Stimulated activated CD4-positive, alpha-beta T cell treated with anti-CD3 and anti-CD28 coated beads, Interleukin-12 subunit alpha, Interleukin-12 subunit beta, amount 100 ng/mL, for 24 hours (primary cell): ENCODE results near the gene FGF12.
"Not testable (repeated sequence)": the region's sequence is repeated elsewhere in the genome, so short reads cannot be mapped to it uniquely, and the experiment has no call there.

Experiments
- DNase-seq, 2 experiments: peaks; one replicate each; pipeline ENCODE4 v3.0.0-alpha.2; 2020; ENCODE audit warnings: low read depth in 2 of 2

Gene FGF12

DNA sequence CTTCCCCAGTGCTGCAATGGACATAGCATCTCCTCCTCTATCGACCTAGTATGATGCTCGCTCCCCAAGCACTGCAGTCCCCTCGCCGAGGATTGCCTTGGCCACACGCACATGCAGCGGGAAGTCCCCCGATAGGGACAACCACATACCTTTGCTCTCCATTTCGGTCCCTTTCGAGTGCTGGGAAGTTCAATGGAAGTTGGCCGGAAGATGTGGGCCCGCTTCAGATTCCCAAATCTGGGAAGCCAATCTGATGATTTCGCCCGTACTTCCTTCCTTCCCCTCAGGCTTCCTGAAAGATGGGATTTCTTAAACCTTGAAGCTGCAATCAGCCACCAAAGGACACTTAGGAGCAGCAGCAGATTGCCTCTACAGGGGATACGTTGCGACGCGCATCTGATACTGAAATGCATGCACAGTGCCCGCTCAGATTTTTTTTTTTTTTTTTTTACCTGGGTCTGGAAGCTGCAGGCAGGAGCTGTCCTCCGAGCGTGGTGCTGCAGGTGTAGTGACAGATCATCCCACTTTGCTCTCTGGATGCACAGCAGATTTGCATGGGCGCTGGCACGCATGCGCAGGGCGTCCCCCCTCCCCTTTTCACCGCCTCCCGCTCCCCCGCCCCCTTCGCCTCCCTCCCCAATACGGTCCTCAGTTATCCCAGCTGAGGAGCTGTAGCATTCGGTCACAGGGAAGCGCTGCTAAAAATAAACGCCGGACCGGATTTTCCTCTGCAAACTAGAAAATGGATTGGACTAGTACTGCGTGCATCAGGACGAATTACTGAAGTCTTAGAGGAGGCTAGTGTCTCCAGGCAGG, at the start of gene FGF12:
Gene FGF12 (minus strand): TSS at position 510 of the 816 bp plus-strand sequence.
- no peak for DNase-seq

- DNase-seq: not testable (repeated sequence)
These were observed 47.0 kb upstream of the FGF12 start for GRCh38 chr3:192774341-192774740.

DNA sequence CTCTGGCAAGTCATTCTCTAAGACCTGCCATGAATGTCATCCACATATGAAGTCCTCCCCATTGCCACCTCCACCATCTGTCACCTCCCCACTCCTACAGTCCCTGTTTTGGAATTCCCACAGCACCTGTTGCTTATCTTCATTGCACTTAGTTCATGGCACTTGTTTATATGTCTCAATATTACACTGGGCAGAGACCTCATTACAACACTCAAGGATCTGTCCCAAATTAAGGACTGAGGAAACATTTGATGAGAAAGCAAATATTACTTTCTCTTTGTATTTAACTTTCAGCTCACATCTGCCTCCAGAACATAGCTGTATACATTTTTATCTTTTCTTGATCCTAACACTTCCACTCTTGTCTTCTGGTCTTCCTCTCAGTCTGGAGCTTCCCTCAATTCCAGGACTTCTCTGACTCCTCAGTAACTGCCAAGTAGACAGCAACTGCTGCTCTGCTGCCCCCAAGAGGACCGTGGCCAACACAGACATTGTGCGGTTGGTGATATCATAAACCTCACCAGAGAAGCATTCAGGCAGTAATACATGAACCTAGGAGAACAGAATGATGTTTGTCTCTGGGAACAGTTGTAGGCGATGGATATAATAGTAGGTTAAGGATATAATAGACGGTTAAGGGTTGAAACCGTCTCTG, 45.0 kb upstream of the FGF12 start:
- DNase-seq: no peak

DNA sequence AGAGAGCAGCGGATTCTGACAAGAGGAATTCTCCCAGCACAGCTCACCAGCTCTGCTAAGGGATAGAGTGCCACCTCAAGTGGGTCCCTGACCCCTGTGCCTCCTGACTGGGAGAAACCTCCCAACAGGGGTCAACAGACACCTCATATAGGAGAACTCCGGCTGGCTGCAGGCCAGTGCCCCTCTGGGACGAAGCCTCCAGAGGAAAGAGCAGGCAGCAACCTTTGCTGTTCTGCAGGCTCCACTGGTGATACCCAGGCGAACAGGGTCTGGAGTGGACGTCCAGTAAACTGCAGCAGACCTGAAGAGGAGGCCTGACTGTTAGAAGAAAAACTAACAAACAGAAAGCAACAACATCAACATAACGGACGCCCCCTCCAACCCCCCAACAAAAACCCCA, 31.3 kb upstream of the FGF12 start:
- no peak for DNase-seq

- no peak for DNase-seq
These were observed 23.8 kb upstream of the FGF12 start for GRCh38 chr3:192751148-192751547.

- no peak for DNase-seq
These were observed 22.9 kb upstream of the FGF12 start for GRCh38 chr3:192750201-192750600.

GRCh38 chr3:192747746-192748145, 20.4 kb upstream of the FGF12 start:
- DNase-seq: no peak

DNA sequence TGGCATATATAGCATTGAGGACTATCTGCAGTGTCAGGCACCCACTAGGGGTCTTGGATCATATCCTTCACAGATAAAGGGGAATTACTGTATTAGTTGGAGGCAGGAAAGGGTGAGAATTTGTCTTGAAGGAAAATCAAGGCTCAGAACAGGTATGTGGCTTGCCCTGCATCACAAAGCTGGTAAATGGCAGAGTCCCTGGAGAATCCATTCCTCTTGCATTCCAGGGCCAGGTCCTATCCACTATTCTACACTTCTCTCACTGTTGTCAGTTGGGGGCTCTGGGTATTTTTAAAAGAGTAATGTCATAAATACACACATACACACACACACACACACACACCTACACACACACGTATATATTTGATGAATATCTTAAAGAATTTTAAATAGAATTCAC, 19.8 kb upstream of the FGF12 start:
- DNase-seq: no peak

DNA sequence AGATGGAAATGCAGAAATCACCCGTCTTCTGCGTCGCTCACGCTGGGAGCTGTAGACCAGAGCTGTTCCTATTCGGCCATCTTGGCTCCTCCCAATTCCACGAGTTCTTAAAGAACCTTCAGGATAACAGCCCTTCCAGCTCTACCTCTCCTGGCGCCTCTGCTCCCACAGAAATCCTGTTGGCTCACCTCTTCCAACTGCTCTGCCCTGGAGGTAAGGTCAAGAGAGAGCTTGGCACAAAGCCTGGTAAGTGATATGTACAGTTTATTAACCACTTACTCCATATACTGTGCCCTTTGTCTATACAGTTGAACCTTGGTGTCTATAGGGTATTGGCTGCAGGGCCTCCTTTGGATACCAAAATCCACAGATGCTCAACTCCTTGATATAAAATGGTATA, 17.8 kb upstream of the FGF12 start:
- no peak for DNase-seq

DNA sequence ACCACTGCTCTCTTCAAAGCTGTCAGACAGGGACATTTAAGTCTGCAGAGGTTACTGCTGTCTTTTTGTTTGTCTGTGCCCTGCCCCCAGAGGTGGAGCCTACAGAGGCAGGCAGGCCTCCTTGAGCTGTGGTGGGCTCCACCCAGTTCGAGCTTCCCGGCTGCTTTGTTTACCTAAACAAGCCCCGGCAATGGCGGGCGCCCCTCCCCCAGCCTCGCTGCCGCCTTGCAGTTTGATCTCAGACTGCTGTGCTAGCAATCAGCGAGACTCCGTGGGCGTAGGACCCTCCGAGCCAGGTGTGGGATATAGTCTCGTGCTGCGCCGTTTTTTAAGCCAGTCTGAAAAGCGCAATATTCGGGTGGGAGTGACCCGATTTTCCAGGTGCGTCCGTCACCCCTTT, 17.3 kb upstream of the FGF12 start:
- not testable (repeated sequence) for DNase-seq

DNA sequence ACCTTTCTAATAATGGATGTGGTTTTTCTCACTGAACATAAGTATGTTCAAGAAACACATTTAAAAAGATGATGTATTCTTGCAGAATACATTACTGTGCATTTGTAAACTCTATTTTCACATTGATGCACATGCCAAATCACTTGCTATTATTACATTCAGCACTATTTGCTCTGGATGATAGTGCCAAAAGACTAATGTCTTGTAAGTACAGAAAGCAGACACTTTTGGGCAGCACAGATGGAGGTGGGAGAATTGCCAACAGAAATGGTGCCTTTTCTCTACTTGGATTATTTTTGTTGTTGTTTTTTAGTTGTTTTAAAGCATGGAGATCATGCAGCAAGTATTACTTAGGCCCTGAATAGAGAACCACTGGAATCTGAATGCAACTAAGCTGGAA, 10.2 kb upstream of the FGF12 start:
- no peak for DNase-seq

GRCh38 chr3:192731233-192731632, 3.9 kb upstream of the FGF12 start:
- no peak for DNase-seq

DNA sequence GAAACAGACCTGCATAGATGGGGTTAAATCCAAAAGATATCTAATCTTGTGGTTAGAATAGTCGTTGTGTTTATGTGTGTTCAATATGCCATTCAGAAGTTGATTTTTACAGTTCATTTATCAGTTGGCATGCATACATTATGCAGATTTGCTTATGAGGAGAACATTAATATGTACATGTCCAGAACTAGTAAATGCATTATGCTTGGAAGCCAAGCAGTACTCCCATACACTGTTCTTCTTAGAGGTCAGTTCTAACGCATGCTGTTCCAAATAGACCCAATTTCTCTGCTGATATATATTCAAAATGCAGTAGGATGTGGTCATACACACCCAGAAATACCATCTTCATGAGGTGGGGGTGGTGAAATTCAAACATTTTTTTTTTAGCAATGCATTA, 956 bp downstream of the FGF12 start:
- no peak for DNase-seq

DNA sequence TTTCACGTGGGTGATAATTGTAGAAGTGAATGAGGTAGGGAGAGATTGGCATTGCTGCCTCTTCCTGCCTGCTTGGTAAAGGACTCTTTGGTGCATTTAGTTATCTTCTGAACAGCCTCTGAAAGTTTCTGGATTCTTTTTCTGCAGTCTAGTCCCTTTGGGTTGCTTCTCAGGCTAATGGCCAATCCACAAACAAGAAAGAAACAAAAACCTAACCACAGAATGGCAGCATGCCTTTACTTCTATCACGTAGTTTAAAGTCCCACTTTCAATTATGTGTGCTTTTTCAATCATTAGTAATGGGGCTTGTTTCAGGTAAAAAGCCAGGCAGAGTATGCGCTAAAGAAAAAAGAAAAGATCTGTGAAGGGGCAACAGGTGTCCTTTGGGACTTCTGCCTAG, 7.4 kb downstream of the FGF12 start:
- DNase-seq: no peak

GRCh38 chr3:192718156-192718555, 9.2 kb downstream of the FGF12 start:
- no peak for DNase-seq

DNA sequence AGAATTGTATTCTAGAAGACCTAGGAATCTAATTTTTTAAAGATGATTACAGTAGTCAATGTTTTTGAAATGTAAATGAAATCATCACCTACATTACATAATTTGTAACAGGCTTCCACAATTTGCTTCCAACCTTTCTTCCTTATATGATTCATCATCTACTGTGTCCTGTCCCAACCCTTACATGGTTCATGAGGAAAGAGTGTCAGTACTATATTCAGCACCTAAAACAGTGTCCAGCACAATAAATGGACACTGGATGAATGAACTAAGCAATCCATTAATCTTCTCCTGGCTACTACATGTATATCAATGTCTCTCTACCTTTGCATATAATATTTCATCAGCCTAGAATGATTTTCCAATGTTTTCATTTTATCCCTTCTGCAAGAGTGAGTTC, 12.2 kb downstream of the FGF12 start:
- no peak for DNase-seq

GRCh38 chr3:192711126-192711525, 16.2 kb downstream of the FGF12 start:
- DNase-seq: not testable (repeated sequence)

DNA sequence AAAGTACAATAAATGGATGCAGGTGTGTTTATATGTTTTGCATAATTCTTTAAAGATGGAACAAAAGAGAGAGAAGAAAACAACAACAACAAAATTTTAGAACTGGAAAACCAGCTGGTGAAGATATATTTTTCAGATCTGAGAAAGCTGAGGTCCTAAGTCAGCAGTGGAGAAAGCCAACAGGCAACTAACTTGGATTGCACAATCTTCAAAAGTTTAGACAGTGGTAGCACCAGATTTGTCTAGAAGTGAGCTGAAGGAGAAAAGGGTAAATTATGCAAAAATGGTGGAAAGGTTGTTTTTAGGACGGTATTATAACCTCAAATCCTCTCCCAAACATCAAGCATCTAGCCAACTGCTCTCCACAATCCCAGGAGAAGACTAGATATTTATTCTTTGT, 17.0 kb downstream of the FGF12 start:
- no peak for DNase-seq

DNA sequence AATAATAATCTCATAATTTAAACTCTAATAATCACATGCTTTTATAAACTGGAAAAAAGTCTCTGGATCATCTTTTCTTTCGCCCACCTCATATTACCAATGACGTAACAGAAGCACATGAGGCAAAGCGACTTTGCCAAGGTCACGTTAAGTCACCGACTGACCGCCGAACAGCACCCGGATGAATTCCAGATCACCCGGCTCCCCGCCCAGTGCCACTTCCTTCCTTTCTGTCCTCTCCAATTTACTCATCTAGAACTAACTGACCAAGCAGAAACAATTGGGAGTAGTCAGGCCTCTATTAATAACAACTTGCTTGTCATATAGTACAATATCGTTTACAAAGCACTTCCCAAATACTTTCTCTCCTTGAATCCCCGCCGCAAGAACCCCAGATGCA, 21.1 kb downstream of the FGF12 start:
- DNase-seq: no peak

DNA sequence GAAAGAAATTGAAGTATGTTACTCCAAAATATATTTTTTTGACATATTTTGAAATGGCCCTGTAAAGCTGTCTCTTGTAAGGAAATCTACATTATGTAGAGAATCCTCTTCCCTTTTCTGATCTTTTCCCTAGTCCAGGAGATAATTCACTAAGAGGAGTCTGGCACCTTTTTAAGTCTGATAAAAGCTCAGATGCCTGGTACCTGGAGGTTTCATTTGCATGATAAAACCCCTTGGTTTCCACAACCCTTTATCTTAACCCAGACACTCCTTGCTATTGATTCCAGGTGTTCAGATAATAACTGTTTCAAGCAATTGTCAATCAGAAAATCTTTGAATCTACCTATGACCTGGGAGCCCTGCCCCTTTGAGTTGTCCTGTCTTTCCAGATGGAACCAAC, 26.5 kb downstream of the FGF12 start:
- DNase-seq: no peak

- no peak for DNase-seq
These were observed 30.3 kb downstream of the FGF12 start for GRCh38 chr3:192696943-192697587.

- DNase-seq: no peak
These were observed 39.7 kb downstream of the FGF12 start for GRCh38 chr3:192687488-192688152.
